GM12892 (cell line): Measurements from ENCODE around the gene GUCY2C.

Source experiments
- DNase-seq: peaks from one replicate; pipeline ENCODE4 v3.0.0; 2011; ENCODE audit not compliant: insufficient read length
- FAIRE-seq: peaks from 2 replicates; lab custom pipeline; 2011; peaks lifted over from hg19 to GRCh38; lab: Jason Lieb, UNC
- POLR2A ChIP-seq: IDR thresholded peaks from 2 replicates; pipeline ENCODE4 v1.6.1; 2011; ENCODE audit warnings: low read depth, low read length, control low read depth
- POLR2AphosphoS5 ChIP-seq: IDR thresholded peaks from 2 replicates; pipeline ENCODE4 v1.6.1; 2011; ENCODE audit warnings: low read depth, low read length, control low read depth
- TAF1 ChIP-seq: IDR thresholded peaks from 2 replicates; pipeline ENCODE4 v1.6.1; 2011; ENCODE audit warnings: low read depth, mild to moderate bottlenecking, control low read depth, low read length, borderline replicate concordance

The GUCY2C gene

GRCh38 chr12:14647028-14647750, 49.2 kb downstream of the GUCY2C start:
- TF ChIP-seq POLR2A (no peak), POLR2AphosphoS5 (no peak), TAF1 (no peak)
- FAIRE-seq (no peak), DNase-seq (no peak)

- DNase-seq, result no peak
- no peak for FAIRE-seq
- TF ChIP-seq TAF1 (no peak), POLR2A (no peak), POLR2AphosphoS5 (no peak)
Observed at GRCh38 chr12:14643251-14643650, 53.1 kb downstream of the GUCY2C start.

GRCh38 chr12:14638066-14638465, 58.3 kb downstream of the GUCY2C start:
- no peak for FAIRE-seq
- TF ChIP-seq POLR2A (no peak), TAF1 (no peak), POLR2AphosphoS5 (no peak)

GRCh38 chr12:14635776-14636175, 60.6 kb downstream of the GUCY2C start:
- TF ChIP-seq POLR2A (no peak), TAF1 (no peak), POLR2AphosphoS5 (no peak)
- no peak for FAIRE-seq
- DNase-seq, result no peak

More at GRCh38 chr12:14638066-14638465, 58.3 kb downstream of the GUCY2C start:
- DNase-seq, result no peak

- TF ChIP-seq POLR2A (no peak), TAF1 (no peak), POLR2AphosphoS5 (no peak)
- FAIRE-seq, result no peak
- no peak for DNase-seq
Observed at GRCh38 chr12:14630793-14631192, 65.6 kb downstream of the GUCY2C start.

GRCh38 chr12:14629832-14630710, 66.3 kb downstream of the GUCY2C start:
- FAIRE-seq (peak; percentile 89), DNase-seq (no peak)
- TF ChIP-seq POLR2A, result no peak
- no peak for TF ChIP-seq TAF1
- TF ChIP-seq POLR2AphosphoS5, result no peak

GRCh38 chr12:14628771-14629170, 67.6 kb downstream of the GUCY2C start:
- DNase-seq, result no peak
- TF ChIP-seq TAF1, result no peak
- no peak for TF ChIP-seq POLR2AphosphoS5
- no peak for TF ChIP-seq POLR2A
- no peak for FAIRE-seq

DNA sequence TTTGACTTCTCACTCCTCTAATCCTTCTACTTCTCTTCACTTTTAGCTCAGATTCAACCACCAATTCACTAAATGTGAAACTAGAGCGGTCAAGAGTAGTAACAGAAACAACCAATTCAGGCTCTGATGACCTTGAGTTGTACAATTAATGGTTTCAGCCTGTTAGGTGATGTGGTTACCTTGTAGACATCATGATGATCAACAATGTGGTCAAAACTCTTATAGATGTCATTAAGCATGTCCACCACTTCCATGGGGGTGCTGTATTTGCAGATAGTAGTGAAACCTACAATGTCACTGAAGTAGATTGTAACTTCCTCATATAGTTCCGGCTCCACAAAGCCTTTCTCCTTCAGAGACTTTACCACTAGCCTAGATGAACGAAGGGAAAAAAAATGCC, 74.6 kb downstream of the GUCY2C start:
- TF ChIP-seq TAF1 (no peak), POLR2AphosphoS5 (no peak), POLR2A (no peak)
- DNase-seq, result no peak
- FAIRE-seq, result peak; percentile 90

DNA sequence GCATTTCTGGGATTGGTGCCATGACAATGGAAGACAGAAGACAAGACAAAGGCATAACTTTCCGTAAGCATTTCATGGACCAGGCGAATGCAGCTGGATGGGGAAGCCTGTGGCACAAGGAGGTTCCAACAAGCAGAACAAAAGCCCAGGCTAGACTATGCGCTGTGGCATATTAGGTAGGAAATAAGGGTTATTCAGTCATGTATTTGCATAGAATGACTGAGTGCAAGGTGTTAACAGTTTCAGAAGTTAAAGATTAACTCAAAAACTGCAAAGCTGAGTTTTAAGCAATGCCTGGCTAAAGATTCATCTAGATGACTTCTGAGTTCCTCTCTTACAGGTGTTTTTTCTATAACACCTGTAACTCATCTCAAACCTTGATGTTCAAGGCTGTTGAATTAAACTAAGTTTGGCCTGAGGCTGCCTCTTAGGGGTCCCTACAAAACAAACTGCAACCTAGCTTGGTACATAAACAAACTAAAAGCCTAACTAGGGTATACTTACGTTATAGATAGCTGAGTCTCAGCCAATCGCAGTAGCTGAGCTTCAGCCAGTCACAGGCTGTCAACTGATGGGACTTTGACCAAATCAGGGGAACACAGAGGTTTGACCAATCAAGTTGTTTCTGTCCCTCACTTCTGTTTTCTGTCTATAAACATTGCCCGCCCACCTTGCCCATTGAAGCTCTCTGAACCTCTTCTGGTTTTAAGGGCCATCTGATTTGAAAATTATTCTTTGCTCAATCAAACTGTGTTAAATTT, 76.5 kb downstream of the GUCY2C start:
- FAIRE-seq (no peak), DNase-seq (no peak)
- no peak for TF ChIP-seq TAF1
- TF ChIP-seq POLR2AphosphoS5, result no peak
- TF ChIP-seq POLR2A, result no peak

- TF ChIP-seq TAF1 (no peak), POLR2AphosphoS5 (no peak), POLR2A (no peak)
- FAIRE-seq, result peak; percentile 24
- DNase-seq, result no peak
Observed at GRCh38 chr12:14618983-14619382, 77.4 kb downstream of the GUCY2C start.

- DNase-seq, result no peak
- no peak for TF ChIP-seq TAF1
- TF ChIP-seq POLR2A, result 0 out of 2 replicates have a peak, but pooled peaks have one; percentile 20
- TF ChIP-seq POLR2AphosphoS5, result no peak
Observed at GRCh38 chr12:14614704-14615121, 81.7 kb downstream of the GUCY2C start.

More at GRCh38 chr12:14614704-14615121, 81.7 kb downstream of the GUCY2C start:
- FAIRE-seq, result peak; percentile 91
